Measurements from ENCODE around the gene KLK2.
"Not testable (repeated sequence)": the region's sequence is repeated elsewhere in the genome, so short reads cannot be mapped to it uniquely, and the experiment has no call there.

Gene KLK2

GRCh38 chr19:50894478-50895356 is 21.5 kb downstream of the KLK2 start:
- no peak for DNase-seq (ENCODE audit: low spot score)

- not testable (repeated sequence) for DNase-seq (ENCODE audit: low spot score)
Observed at GRCh38 chr19:50896089-50896590, 22.9 kb downstream of the KLK2 start.

GRCh38 chr19:50896591-50897190 is 23.5 kb downstream of the KLK2 start:
- DNase-seq (ENCODE audit: low spot score), result no peak

GRCh38 chr19:50897191-50897607 is 24.0 kb downstream of the KLK2 start:
- no peak for DNase-seq (ENCODE audit: low spot score)

GRCh38 chr19:50897612-50898011 is 24.4 kb downstream of the KLK2 start:
- no peak for DNase-seq (ENCODE audit: low spot score)

GRCh38 chr19:50898018-50898417 is 24.8 kb downstream of the KLK2 start:
- no peak for DNase-seq (ENCODE audit: low spot score)

- no peak for DNase-seq (ENCODE audit: low spot score)
Observed at GRCh38 chr19:50899569-50899968, 26.3 kb downstream of the KLK2 start.

- DNase-seq (ENCODE audit: low spot score), result no peak
Observed at GRCh38 chr19:50902640-50903039, 29.4 kb downstream of the KLK2 start.

GRCh38 chr19:50906217-50906616 is 33.0 kb downstream of the KLK2 start:
- no peak for DNase-seq (ENCODE audit: low spot score)

GRCh38 chr19:50908336-50908735 is 35.1 kb downstream of the KLK2 start:
- DNase-seq (ENCODE audit: low spot score), result no peak

- no peak for DNase-seq (ENCODE audit: low spot score)
Observed at GRCh38 chr19:50909240-50910070, 36.2 kb downstream of the KLK2 start.

- no peak for DNase-seq (ENCODE audit: low spot score)
Observed at GRCh38 chr19:50910722-50911121, 37.5 kb downstream of the KLK2 start.

GRCh38 chr19:50911206-50912101 is 38.2 kb downstream of the KLK2 start, which contains the start of gene KLK4:
Gene KLK4, minus strand, starts transcription at chr19:50911395. Its CDS starts 657 bp downstream, at chr19:50910738.
- no peak for DNase-seq (ENCODE audit: low spot score)

GRCh38 chr19:50912102-50912599 is 38.9 kb downstream of the KLK2 start:
- DNase-seq (ENCODE audit: low spot score), result no peak

- no peak for DNase-seq (ENCODE audit: low spot score)
Observed at GRCh38 chr19:50912727-50913716, 39.8 kb downstream of the KLK2 start.

GRCh38 chr19:50916069-50916468 is 42.8 kb downstream of the KLK2 start:
- no peak for DNase-seq (ENCODE audit: low spot score)

GRCh38 chr19:50921426-50922316 is 48.4 kb downstream of the KLK2 start:
- DNase-seq (ENCODE audit: low spot score), result no peak

- peak; percentile 75 for DNase-seq (ENCODE audit: low spot score)
Observed at GRCh38 chr19:50922317-50922853, 49.1 kb downstream of the KLK2 start.

Measured in CD4-positive, alpha-beta T cell treated with Interleukin-6 at 100 ng/mL for 8 hours (primary cell).